HG03175 (cell line): ENCODE data around the gene FXYD6.
"Not testable (repeated sequence)": the region's sequence is repeated elsewhere in the genome, so short reads cannot be mapped to it uniquely, and the experiment has no call there.

Source experiments
- ATAC-seq: cut with Tn5 transposase; IDR thresholded peaks from one replicate; pipeline ENCODE4 v1.9.1; 2021; ENCODE audit warnings: mild to moderate bottlenecking, moderate library complexity; ENCODE audit not compliant: unreplicated experiment

Gene FXYD6

DNA sequence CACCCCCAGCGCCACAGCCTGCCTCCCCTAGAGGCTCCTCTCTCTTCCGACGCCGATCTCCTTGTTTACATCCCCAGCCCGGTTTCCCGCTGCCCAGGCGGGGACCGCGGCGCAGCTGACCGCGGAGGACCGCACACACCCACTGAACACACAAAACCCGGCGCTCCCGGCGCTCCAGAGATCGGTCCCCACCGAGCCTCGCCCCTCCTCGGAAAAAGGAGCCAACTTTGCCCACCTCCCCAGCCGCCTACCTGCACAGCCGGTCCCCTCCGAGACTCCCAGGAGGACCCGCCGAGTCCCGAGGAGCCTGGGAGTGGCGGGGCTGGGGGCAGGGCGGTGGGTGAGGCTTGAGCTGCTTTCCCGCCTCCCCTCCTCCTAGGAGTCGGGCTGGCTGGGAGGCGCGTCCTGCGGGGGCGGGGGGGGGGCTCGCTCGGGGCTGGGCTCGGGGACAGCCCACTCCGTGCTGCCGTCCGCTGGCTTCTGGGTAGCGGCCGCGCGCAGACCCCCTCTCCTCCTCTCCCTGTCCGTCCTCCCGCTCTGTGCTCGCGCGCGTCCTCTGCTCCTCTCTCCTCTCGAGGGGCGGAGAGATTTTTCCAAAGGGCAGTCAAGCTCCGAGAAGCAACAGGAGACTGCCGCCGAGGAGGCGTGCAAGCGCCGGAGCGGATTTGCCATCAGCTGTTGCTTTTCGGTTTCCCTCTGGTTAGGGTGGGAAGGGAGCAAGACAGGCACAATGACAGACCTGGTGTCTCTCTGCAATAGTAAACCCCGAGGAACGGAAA, at the start of gene FXYD6:
FXYD6 (minus strand) TSS at position 318 of the 779 bp plus-strand sequence. CDS start 33,882 bp downstream, outside the sequence.
- ATAC-seq, result no peak

DNA sequence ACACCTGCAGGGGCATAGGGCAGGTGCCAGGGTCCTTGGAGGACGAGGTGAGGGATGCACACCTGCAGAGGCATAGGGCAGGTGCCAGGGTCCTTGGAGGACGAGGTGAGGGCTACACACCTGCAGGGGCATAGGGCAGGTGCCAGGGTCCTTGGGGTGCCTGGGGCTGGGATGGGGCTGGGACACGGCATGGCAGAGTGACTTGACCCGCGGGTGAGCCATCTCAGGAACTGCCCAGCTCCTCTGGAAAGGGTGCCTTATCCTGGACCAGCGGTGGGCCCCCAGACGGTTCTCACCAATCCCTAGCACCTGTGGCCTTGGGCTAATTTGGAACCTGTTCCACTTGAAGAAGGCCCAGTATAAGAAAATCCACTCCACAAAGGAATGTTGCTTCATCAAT, 49.7 kb upstream of the FXYD6 start:
- ATAC-seq, result not testable (repeated sequence)

- no peak for ATAC-seq
Observed at GRCh38 chr11:117925198-117925925, 48.9 kb upstream of the FXYD6 start.

- ATAC-seq, result no peak
Observed at GRCh38 chr11:117924631-117925170, 48.2 kb upstream of the FXYD6 start.

- ATAC-seq, result no peak
Observed at GRCh38 chr11:117923773-117924172, 47.3 kb upstream of the FXYD6 start.

DNA sequence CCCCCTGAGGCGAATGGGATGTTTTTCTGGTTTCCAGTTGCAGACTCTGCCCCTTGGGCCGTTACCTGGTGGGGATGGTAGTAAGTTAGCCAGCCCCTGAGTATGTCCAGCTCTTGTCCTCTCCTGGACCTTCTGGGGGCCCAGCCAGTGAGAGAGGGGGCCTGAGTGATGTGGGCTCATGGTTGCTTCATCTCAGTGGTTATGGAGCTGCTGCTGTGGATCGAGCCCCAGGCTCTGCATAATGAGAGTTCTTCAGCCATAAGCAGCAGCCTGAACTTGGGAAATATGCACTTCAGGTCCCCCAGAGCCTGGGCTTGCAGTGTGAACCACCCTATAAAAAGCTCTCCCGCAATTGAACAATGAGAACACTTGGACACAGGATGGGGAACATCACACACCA, 46.8 kb upstream of the FXYD6 start:
- ATAC-seq, result no peak

DNA sequence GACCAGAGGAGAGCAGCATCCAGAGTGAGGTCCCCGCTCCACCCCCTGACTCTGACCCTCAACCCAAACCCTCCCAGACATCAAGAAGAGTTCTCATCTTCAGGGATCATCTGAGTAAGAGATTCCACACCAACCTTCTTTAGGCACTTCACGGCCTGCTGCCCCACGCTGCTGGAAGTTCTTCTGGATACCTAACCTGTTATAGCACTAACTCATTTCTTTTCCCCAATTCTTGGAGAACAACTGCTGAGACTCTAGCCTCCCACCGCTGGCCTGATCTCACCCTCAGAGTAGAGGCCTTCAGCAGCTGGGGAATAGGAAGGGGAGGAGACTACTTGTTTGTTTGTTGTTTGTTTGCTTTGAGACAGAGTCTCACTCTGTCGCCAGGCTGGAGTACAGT, 45.4 kb upstream of the FXYD6 start:
- ATAC-seq, result no peak

GRCh38 chr11:117921456-117921855, 45.0 kb upstream of the FXYD6 start:
- no peak for ATAC-seq

DNA sequence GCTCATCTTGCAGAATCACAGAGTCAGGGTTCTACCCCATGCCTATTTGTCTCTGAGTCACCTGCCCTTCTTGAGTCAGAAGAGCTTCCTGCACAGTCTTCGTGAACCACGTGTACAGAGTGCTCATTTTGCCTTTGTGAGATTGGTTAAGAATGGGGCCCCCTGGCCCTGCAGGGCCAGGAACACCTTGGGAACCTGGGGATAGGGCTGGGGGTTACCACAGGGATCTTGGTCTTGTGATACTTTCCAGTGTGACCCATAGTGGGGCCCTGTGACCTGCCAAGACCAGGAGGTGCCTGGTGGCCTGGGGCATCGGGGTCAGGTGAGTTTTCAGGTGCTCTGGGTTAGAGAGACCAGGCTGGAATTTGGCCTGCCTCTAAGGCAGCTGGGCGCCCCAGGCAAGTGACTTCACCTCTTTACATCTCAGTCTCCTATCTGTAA, 43.3 kb upstream of the FXYD6 start:
- ATAC-seq, result no peak

DNA sequence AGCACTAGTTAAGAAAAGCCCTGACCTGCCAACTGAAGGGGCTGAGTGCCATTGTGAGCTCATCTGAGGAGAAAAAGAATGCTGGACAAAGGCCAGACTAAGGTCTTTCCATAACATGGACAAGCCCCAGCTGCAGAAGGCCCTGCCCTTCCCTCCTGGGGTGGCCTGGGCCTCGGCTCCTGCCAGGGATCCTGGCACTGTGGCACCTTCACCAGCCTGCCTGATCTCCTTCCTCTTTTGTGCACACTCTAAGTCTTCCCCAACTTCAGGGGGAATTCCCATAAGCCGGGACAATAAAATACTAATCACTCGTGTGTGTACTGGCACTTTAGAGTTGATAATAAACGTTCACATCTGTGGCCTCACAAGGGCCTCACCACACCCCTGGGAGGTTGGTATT, 42.9 kb upstream of the FXYD6 start:
- ATAC-seq, result no peak

- ATAC-seq, result no peak
Observed at GRCh38 chr11:117918366-117919255, 42.2 kb upstream of the FXYD6 start.

DNA sequence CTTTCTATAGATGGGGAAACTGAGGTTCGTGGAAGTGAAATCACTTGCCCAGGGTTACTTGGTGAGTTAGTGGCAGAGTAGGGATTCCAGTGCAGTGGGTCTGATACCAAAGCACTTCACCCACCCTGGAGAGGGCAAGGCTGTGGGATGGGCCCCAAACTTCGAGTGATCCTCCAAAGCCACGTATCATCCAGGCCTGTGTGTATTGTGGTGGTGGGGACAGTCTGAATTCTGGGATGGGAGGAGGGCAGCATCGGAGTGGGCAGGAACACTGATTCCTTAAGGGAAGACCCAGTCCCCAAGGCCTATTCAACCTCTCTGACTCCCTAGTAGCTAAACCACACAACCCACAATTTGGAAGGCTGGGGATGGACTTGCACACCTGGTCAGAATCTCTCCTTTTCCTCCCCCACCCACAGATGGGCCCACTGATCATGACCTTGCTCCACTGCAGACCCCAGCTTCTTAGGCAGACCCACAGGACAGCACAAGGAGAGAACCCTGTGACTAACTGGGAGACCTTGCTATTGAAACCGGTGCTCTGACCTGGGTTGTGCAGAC, 41.2 kb upstream of the FXYD6 start:
- ATAC-seq, result no peak

DNA sequence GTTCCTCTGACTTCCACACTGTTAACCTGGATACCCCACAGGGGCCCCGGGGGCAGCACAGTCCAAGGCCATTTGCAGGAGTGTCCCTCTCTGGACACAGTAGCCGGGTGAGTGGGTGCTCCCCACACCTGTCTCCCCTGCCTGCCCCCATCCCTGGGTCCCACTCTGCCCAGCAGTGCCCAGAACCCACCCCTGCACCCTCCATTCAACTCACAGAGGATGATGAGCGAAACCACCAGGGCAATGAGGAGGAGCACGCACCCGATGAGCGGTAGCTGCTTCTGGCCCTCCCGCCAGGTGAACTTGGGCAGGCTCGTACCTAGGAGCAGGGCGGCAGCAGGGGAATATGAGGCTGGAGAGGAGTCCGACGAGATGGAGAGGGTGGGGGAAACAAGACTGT, 40.5 kb upstream of the FXYD6 start:
- ATAC-seq, result no peak

DNA sequence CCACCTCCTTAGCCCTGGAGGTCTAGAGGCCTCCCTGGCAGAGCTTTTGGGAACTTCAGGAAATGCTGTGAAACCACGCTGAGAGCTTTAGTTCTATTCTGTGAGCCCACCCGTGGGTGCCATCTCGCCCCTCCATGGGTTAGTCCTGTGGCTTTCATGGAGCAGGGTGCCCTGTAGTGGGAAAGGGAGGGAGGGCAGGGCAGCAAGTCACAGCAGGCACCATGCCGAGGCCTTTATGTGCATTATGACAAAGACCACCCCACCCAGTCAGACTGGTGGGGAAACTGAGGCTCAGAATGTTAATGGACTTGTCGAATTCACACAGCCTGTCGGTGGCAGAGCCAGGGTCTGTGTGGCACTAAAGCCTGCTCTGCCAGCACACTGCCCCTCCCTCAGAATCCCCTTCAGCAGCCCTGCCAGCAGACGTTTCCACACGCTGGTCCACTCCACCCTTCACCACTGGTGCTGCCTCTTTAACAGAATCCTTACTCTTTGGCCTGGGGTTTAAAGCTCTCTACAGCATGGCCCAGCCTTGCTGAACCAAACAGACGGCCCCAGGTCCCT, 39.3 kb upstream of the FXYD6 start:
- ATAC-seq, result no peak

DNA sequence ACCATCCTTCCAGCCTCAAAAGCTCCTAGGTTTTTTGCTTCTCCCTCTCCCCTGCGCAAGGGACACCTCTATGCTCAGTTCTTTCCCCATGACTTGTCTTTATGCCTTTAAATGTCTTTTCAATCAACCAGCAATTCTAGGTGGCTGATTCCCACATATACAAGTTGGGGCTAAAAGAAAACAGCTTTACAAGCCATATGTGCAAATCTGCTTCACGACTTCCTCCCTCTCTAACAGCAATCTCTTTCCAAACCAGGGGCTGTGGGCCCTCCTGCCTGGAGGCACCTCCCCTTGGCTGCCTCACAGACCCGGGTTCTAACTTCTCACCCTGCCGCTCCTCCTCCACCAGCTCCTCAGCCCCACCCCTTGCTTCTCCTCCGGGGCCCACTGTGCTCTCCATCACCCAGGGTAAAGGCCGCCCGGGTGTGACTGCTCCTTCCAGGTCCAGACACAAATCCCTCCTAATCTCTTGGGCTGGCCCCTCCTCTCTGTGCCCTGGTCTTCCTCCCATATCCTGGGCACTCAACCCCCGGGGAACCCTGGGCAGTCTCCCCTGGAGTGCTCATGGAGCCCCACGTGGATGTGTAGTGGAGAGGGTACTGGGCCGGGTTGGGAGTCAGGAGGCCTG, 38.6 kb upstream of the FXYD6 start:
- no peak for ATAC-seq

DNA sequence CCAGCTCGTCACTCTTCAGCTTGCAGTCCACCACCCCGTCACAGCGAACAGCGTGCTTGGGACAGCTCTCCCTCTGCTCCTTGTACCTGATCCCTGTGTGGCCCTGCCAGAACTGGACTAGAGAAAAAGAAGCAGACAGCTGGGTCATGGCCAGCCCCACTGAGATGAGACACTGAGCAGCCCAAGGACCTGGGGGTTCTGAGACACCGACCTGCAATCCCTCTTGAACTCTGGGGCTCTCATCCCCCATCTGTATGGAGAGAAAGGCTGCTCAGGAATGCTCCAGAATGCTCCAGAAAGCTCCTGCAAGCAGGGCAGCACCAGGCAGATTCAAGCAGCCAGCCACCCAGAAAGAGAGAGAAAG, 37.9 kb upstream of the FXYD6 start:
- no peak for ATAC-seq

DNA sequence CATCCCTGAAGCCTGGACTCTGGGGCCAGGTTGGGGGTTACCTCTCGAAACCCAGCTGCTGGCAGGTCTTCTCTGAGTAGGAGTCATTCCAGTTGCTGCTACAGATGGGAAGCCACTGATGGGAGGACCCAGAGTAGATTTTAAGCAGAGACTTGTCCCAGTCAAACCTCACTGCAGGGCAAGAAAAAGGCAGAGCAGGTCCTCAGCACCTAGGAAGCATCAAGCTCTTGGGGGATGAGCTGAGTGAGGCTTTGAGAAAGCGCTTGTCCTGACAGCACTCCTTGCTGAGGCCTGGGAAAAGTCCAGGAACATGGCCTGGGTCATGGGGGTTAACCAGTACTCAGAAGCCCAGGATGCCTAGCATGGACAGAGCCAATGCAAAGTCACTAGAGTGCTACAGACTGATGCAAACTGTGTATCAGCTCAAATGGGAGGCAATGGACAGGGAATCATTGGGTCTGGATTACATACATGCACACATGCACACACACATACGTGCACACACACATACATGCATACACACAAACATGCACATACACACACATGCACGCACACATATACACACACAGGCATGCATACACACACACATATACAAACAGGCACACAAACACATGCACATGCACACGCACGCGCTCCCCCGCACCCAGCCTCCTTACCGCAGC, 37.4 kb upstream of the FXYD6 start:
- no peak for ATAC-seq

- ATAC-seq, result no peak
Observed at GRCh38 chr11:117912497-117912896, 36.0 kb upstream of the FXYD6 start.

GRCh38 chr11:117911694-117912093, 35.2 kb upstream of the FXYD6 start:
- ATAC-seq, result no peak
